IPS-11a (cell line): ENCODE measurements around the gene SETD1B.
A peak's percentile ranks its signal among the peaks of the same experiment; 100 is the strongest.
"Not testable (repeated sequence)": the region's sequence is repeated elsewhere in the genome, so short reads cannot be mapped to it uniquely, and the experiment has no call there.

Source experiments
- H3K4me3 ChIP-seq: one replicate; pipeline ENCODE4 v1.5.1; 2013; ENCODE audit warnings: low read depth, low read length, control low read depth

SETD1B gene

DNA sequence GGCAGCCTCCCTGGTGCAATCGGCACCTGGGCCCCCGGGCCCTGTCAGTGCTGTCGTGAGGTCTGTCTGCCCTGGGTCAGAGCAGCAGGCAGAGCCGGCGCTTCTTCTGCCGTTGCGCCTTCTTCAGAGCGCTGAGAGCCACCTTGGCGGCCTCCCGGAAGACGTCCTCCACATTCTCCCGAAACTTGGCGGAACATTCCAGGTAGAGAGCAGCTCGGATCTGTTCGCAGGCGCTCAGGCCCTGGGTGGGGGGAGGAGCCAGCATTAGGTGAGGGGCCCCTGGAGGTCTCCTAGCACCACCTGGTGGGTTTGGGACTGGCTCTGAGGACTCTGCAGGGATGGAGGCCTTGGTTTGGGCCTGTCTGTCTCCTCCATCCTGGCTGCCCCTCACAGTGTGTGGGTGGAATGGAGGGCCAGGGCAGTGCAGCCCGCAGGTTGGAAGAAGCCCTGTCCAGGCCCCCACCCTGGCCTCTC is 24.4 kb upstream of the SETD1B start:
- no peak overlapping the region for H3K4me3 ChIP-seq

DNA sequence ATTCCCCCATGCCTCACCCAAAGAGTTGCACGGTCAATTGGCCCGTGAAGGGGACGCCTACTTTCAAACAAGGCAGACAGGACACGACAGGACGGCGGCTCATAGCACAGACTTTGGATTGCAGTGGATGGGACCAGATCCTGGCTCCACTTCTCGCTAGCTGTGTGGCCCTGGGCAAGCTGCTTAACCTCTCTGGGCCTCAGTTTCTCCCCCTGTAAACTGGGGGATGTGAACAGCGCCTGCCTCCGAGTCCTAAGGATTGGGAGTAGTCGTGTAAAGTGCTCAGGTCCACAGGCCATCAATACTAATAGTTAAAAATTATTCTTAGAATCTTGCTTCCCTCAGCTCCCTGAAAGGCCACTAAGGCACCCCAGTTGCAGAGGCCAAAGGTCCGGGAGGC is 23.4 kb upstream of the SETD1B start:
- no peak overlapping the region for H3K4me3 ChIP-seq

DNA sequence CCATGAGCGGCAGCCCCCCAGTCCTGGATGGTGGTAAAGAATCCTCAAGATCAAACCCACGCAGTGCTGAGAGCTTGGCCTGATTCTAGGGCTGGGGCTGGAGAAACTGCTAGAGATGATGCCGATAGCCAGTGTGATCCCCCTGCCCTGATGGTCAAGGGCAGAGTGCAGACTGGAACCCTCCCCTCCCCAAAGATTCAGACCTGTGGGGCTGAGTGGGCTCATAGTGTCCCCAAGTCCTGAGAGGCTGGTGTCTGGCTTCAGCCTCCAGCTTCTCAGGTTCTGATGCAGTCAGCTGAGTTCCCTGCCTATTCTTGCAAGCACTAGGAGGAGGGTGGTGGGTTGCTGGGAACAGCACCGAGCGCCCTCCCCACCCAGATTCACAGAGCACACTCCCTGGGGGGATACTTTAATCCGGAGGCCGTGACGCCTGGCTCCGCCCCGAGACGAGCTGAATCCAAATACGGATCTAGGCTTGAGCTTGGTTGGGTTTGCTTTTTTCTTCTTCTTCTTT is 22.3 kb upstream of the SETD1B start:
- H3K4me3 ChIP-seq: no peak overlapping the region

- H3K4me3 ChIP-seq: no peak overlapping the region
Observed at GRCh38 chr12:121781998-121782979, 21.5 kb upstream of the SETD1B start.

DNA sequence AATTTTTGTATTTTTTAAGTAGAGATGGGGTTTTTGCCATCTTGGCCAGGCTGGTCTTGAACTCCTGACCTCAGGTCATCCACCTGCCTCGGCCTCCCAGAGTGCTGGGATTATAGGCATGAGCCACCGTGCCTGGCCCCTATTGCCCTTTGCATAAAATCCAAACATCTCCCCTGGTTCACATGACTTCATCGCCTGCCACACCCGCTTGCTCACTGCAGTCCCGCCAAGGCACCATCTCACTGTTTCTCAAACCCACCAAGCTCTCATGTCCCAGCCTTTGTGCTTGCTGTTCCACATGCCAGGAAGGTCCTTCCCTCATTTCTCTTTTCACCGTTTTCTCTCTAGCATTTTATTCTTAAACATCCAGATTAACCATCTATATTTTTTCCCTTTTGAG is 20.0 kb upstream of the SETD1B start:
- H3K4me3 ChIP-seq: no peak overlapping the region

GRCh38 chr12:121784460-121784859 is 19.3 kb upstream of the SETD1B start:
- H3K4me3 ChIP-seq: no peak overlapping the region

DNA sequence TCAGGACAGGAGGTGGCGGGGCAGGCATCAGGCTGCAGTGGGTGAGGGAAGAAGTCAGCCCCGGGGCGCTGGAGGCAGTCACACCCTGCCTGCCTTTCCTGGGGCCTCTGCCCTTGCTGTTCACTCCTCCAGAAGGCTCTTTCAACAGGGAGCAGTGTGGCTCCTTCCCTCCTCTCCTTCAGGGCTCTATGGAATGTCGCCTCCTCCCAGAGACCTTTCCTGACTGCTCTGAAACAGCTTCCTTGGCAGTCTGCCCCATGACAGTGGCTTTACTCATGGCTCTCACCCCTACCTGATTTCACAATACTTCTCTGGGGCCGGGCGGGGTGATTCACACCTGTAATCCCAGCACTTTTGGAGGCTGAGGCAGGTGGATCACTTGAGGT is 17.4 kb upstream of the SETD1B start:
- no peak overlapping the region for H3K4me3 ChIP-seq

DNA sequence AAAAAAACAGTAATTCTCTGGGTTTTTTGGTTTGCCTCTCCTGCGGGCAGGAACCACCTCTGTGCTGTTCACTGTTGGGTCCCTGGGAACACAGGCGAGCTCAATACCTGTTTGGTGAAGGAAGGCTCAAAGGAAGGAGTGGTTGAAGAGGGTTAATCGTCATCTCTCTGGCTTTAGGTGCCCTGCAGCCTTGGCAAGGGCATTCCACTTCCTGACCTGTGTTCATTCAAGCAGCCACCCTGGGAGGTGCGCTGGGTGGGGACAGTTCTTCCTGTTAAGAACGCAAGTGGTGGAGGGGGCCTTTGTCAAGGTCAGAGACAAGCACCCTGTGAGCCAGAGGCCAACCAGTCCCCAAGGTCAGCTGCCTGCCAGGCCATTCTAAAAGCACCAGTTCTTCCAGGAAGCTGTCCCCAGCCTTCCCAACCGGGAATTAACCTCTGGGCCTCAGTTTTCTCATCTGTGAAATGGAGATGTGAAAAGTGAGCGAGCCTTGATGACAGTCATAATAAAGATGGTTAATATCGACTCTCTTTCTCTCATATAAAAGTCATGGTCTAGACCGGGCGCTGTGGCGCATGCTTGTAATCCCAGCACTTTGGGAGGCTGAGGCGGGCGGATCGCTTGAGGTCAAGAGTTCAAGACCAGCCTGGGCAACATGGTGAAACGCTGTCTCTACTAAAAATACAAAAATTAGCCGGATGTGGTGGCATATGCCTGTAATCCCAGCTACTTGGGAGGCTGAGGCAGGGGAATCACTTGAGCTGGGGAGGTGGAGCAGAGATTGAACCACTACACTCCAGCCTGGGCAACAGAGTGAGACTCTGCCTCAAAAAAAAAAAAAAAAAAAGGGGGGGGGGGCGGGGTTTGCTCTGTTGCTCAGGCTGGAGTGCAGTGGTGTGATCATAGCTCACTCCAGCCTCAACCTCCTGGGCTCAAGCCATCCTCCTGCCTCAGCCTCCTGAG is 16.5 kb upstream of the SETD1B start:
- H3K4me3 ChIP-seq: no peak overlapping the region

DNA sequence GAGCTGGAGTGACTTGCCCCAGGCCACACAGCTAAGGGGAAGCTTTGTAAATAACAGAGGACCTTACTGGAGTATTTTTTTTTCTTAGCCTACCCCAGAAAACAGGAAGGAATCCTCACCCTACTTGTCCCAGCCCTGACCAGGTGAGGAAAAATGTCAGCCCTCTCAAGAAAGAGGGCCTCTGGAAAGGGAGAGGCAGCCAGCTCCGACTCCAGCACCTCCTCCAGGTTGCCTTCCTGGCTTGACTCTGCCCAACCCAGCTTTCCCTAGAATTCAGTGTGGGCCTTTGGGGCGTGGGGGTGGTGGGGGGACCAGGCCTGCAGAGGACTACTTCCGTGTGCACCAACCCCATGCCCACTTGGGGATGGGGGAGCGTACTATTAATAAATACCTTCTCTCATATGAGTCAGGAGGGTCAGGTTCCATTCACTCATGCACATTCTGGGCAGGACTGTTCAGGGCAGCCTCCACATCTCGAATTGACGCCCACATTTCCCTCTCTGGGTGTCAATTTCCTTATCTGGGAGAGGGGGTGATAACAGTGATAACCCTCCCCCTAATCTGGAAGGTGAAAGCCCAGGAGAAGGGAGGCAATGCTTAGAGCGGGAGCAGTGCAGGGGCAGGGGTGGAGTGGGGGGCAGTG is 15.5 kb upstream of the SETD1B start:
- no peak overlapping the region for H3K4me3 ChIP-seq

DNA sequence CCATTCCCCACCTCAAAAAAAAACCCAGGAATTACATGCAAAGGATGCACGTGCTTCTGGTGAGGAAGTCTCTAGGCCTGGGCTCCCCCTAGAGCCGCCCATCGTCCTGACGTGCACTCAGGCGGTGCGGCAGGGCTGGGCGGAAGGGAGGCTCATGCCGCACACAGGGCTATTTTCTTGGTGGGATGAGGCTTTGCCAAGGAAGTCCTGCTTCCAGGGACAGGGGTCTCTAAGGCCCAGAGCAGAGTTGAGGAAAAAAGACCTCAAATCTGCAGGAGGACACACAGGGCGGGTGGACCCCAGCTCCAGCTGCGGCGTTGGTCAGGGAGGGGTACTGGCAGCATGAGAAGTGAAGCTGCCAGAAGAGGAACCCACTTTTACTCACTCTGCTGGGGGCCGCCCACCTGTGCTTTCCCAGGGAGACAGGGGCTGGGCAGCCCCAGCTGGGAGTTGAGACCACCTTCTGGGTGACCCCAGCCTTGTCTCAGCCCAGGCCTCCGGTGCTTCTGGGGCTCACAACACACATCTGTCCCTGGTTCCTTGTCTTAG is 14.5 kb upstream of the SETD1B start:
- H3K4me3 ChIP-seq: no peak overlapping the region

- no peak overlapping the region for H3K4me3 ChIP-seq
Observed at GRCh38 chr12:121789800-121790728, 13.7 kb upstream of the SETD1B start.

DNA sequence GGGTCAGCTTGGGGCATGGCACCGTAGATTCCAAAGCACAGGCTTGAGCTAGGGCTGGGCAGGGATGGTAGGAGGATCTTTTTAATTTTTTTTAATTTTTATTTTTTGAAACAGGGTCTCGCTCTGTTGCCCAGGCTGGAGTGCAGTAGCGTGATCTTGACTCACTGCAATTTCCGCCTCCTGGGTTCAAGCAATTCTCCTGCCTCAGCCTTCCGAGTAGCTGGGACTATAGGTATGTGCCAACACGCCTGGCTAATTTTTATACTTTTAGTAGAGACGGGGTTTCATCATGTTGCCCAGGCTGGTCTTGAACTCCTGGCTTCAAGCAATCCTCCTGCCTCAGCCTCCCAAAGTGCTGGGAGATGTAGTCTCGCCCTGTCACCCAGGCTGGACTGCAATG is 13.0 kb upstream of the SETD1B start:
- not testable (repeated sequence) for H3K4me3 ChIP-seq

DNA sequence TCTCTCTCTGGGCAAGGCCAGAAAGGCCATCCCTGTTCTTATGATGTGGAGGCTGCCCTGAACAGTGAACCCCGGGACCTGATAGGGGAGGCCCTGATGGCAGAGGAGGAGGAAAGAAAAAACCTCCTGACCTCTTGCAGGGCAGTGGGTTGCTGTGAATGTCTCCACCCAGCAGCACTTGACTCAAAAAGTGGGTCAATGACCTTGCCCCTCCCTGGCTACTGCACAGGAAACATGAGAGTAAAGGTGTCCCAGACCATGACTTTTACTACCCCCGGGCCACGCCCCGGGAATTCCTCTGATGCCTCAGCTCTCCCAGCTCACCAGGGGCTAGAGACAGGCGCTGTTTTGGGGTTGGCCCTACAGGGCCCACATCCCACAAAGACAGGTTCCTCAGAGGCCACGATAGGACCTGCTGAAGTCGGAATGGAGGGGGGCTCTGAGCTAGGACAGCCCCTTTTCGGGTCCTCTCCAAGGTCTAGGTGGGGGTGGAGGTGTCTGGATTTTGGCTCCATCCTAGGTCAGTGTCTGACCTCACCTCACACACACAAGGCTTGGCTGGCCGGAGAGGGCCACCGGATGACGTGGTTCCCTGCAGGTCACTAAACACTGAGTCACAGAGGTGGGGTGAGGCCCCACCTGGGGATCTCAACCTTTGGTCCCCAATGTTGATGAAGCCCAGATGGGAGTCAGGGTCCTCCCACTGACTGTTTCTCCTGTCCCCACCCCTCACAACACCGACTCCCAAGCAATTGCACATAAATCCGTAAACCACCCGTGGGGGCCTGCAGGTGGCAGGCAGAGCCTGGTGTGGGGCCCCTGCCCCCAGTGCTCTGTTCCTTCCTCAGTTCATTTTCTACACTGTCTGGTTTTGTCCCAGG is 11.9 kb upstream of the SETD1B start:
- H3K4me3 ChIP-seq: no peak overlapping the region

GRCh38 chr12:121792607-121793439 is 11.0 kb upstream of the SETD1B start:
- peak overlapping the region; percentile 61 for H3K4me3 ChIP-seq

DNA sequence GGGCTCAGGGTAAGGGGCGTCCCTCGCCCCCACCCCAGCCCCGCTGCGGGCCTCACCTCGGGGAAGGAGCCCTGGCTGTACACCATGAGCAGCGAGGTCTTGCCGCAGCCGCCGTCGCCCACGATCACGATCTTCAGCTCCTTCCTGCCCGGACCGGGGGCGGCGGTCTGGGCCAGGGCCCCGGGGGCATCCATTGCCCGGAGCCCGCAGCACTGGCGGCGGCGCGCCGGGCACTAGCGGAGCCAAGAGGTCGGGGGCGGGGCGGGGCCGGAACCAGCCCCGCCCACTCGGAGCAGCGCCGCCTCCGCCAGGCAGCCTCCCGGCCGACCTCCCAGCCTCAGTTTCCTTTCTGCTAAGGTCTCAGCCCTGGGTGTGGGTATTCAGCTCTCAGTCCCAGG is 10.4 kb upstream of the SETD1B start, which contains the start of gene RHOF:
Gene RHOF, minus strand, starts transcription at position 249 of the 398 bp plus-strand sequence. Its CDS starts 55 bp downstream, at position 194.
- H3K4me3 ChIP-seq: peak within 1 kb of the TSS; percentile 61

- H3K4me3 ChIP-seq: peak overlapping the region; percentile 61
Observed at GRCh38 chr12:121793838-121794533, 9.8 kb upstream of the SETD1B start.

- H3K4me3 ChIP-seq: no peak overlapping the region
Observed at GRCh38 chr12:121794534-121795033, 9.2 kb upstream of the SETD1B start.
